Measurements from ENCODE around the gene ZNF202.

The ZNF202 gene

DNA sequence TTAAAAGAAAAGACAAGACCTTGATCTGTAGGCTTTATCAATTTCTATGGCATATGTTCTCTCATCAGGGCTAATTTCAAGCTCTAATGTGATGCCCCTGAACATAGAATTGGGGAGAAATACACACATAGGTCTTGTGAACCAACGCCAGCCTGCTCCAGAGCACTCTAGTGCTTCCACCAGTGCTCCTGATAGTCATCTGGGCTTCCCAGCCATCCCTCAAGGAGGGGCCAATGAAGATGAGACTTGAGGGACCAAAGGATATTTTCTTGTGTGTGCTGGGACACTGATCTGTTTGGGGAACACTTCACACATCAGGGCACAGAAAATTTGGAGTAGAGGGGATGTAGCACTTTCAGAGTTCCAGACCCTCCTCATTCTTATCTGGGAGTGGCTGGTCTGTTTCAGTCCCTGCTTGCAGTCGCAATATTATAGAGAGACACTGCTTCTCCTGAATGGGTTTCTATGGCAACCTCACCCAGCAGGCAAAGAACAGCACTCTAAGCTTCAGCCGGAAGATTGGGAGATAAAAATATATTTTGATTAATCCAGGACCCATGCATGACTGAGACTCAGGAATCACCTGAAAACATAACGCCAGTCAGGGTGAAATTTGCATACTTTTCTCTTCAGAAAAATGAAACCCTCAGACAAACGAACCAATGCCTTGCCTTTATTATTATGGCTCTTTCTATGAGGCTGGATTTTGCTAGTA, 58.6 kb downstream of the ZNF202 start:
- no peak for DNase-seq

GRCh38 chr11:123681030-123681429, 60.4 kb downstream of the ZNF202 start:
- DNase-seq, result peak; percentile 9

GRCh38 chr11:123678246-123678645, 63.2 kb downstream of the ZNF202 start:
- DNase-seq, result no peak

GRCh38 chr11:123677510-123677909, 64.0 kb downstream of the ZNF202 start:
- DNase-seq, result no peak

DNA sequence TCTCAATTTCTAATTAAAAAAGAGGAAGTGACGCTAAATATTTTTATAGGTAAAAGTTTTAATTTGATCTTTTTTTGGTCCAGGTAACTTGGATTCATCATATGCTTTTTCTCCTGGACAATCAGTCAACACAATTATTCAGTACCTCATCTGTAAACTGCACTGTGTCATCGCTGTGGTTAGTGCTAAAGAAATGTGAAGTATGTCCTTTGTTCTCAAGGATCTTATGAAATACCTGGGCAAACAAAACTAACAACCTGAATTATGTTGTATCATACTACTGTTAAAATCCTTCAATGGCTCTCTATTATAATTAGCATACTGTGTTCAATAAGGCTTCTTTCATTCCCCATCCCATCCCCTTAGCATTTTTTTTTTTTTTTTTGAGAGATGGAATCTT, 67.2 kb downstream of the ZNF202 start:
- DNase-seq, result no peak
